K562 (cell line): Measurements from ENCODE around the gene BMPR2. TPM values are rescaled to one million over a fixed set of nuclear protein-coding genes. Genes with fewer than 3 reads are reported as not detected.
A peak's percentile ranks its signal among the peaks of the same experiment; 100 is the strongest.

Source experiments
- BHLHE40 ChIP-seq: IDR thresholded peaks from 2 replicates; pipeline ENCODE4 v1.6.1; 2011; ENCODE audit warnings: low read length, improper control_type of control experiment
- CCNT2 ChIP-seq: IDR thresholded peaks from 2 replicates; pipeline ENCODE4 v1.6.1; 2011; ENCODE audit warnings: borderline replicate concordance, low read depth, mild to moderate bottlenecking, moderate library complexity, mixed read lengths, low read length; ENCODE audit not compliant: insufficient read length; ENCODE audit errors: extremely low read depth
- COPS2 ChIP-seq: fragments of 450-650 bp; conservative IDR thresholded peaks from 2 replicates; pipeline ENCODE4 v1.6.1; 2016; ENCODE audit warnings: mild to moderate bottlenecking, moderate library complexity
- FOXA1 ChIP-seq: fragments of 450-650 bp; IDR thresholded peaks from 2 replicates; pipeline ENCODE4 v1.6.1; 2016; ENCODE audit warnings: mild to moderate bottlenecking, borderline replicate concordance
- FUS ChIP-seq: fragments of 200-400 bp; formaldehyde crosslinking; optimal IDR thresholded peaks from 2 replicates; pipeline ENCODE3; 2017; ENCODE audit warnings: low read depth, low read length
- KAT2B ChIP-seq: IDR thresholded peaks from one replicate; pipeline ENCODE4 v1.6.1; 2012; ENCODE audit warnings: low read depth, mild to moderate bottlenecking, control low read depth, inconsistent platforms, low read length, moderate library complexity
- L3MBTL2 ChIP-seq: fragments of 450-650 bp; IDR thresholded peaks from 2 replicates; pipeline ENCODE4 v1.6.1; 2016; ENCODE audit warnings: mild to moderate bottlenecking, moderate library complexity
- NCOA1 ChIP-seq: fragments of 450-650 bp; IDR thresholded peaks from 2 replicates; pipeline ENCODE4 v1.6.1; 2016; ENCODE audit warnings: low read depth
- NFE2L1 ChIP-seq: fragments of 450-650 bp; IDR thresholded peaks from 2 replicates; pipeline ENCODE4 v1.6.1; 2016; ENCODE audit warnings: missing genetic modification characterization, low read depth, mild to moderate bottlenecking, missing compliant biosample characterization, moderate library complexity, borderline replicate concordance
- NR4A1 ChIP-seq, 2 experiments: fragments of 250-450 bp in 1 of 2; fragments of 450-650 bp in 1 of 2; sonication (Bioruptor Pico) in 1 of 2; IDR thresholded peaks; 2 replicates each; pipeline versions ENCODE4 v1.4.0 to v1.6.1; 2016 to 2020; ENCODE audit warnings: mild to moderate bottlenecking in 2 of 2, missing compliant biosample characterization in 1 of 2, missing genetic modification characterization in 1 of 2, moderate library complexity in 1 of 2
- PRPF4 ChIP-seq: fragments of 200-400 bp; formaldehyde crosslinking; IDR thresholded peaks from one replicate; pipeline ENCODE4 v1.6.1; 2017; ENCODE audit warnings: low read length, low read depth, mild to moderate bottlenecking; ENCODE audit not compliant: insufficient read depth, poor library complexity, severe bottlenecking
- PTBP1 ChIP-seq: fragments of 200-400 bp; formaldehyde crosslinking; IDR thresholded peaks from 2 replicates; pipeline ENCODE4 v1.6.1; 2017; ENCODE audit warnings: low read depth, low read length
- RBM14 ChIP-seq: fragments of 200-400 bp; formaldehyde crosslinking; IDR thresholded peaks from 2 replicates; pipeline ENCODE4 v1.6.1; 2018; ENCODE audit warnings: low read depth, mild to moderate bottlenecking, low read length, moderate library complexity, borderline replicate concordance; ENCODE audit not compliant: insufficient read depth
- RFX7 ChIP-seq: fragments of 250-450 bp; sonication (Bioruptor Pico); IDR thresholded peaks from 2 replicates; pipeline ENCODE4 v1.5.1; 2021; ENCODE audit warnings: mild to moderate bottlenecking
- SOX6 ChIP-seq: fragments of 450-650 bp; IDR thresholded peaks from 2 replicates; pipeline ENCODE4 v1.6.1; 2014; ENCODE audit warnings: mild to moderate bottlenecking
- TEAD2 ChIP-seq: fragments of 450-650 bp; IDR thresholded peaks from 2 replicates; pipeline ENCODE4 v1.6.1; 2016; ENCODE audit warnings: missing genetic modification characterization, control low read depth, missing compliant biosample characterization
- ZBTB17 ChIP-seq: fragments of 450-650 bp; formaldehyde crosslinking; IDR thresholded peaks from 2 replicates; pipeline ENCODE4 v1.4.0; 2020; ENCODE audit warnings: mild to moderate bottlenecking
- polyA plus RNA-seq, 8 experiments: library from polyadenylated mRNA; depleted of rRNA in 4 of 8; stranded (reverse) in 5 of 8; unstranded in 3 of 8; fragments of >200 nt; fragmentation: Nextera tagmentation in 2 of 8; fragmentation: Illumina TruSeq in 1 of 8; extraction: Ambion mirVana in 2 of 8; extraction: Trizol in 1 of 8; gene quantifications; 2 replicates each; pipeline versions ENCODE4 v1.2.1 to v1.2.3, GENCODE V29; 2011 to 2014; ENCODE audit warnings: inconsistent platforms in 1 of 8, missing spikeins in 1 of 8
- total RNA-seq, 7 experiments: library from RNA; depleted of rRNA in 6 of 7; stranded (reverse); fragments of >200 nt in 6 of 7; fragmentation: Illumina TruSeq in 2 of 7; extraction: Trizol in 2 of 7; gene quantifications; 2 replicates each; pipeline versions ENCODE4 v1.2.1 to v1.2.3, GENCODE V29; 2011 to 2021; ENCODE audit warnings: low replicate concordance in 1 of 7
- TF ChIP-seq, protein P1 (sequence below): fragments of 250-450 bp; sonication (Bioruptor Pico); IDR thresholded peaks from 2 replicates; pipeline ENCODE4 v1.5.0; 2020; ENCODE audit warnings: mild to moderate bottlenecking
- TF ChIP-seq, protein P2 (sequence below): fragments of 250-450 bp; sonication (Bioruptor Pico); IDR thresholded peaks from 2 replicates; pipeline ENCODE4 v1.4.0; 2020; ENCODE audit warnings: mild to moderate bottlenecking, moderate library complexity, borderline replicate concordance
- TF ChIP-seq, protein P3 (sequence below): fragments of 450-650 bp; formaldehyde crosslinking; IDR thresholded peaks from 2 replicates; pipeline ENCODE4 v1.4.0; 2020; ENCODE audit warnings: mild to moderate bottlenecking, moderate library complexity
- TF ChIP-seq, protein P4 (sequence below): fragments of 250-450 bp; sonication (Bioruptor Pico); IDR thresholded peaks from 2 replicates; pipeline ENCODE4 v1.8.0; 2022; ENCODE audit warnings: moderate library complexity, mild to moderate bottlenecking, inconsistent platforms
- TF ChIP-seq, protein P5 (sequence below): fragments of 250-450 bp; sonication (Bioruptor Pico); IDR thresholded peaks from 2 replicates; pipeline ENCODE4 v1.8.0; 2021; ENCODE audit warnings: moderate library complexity, mild to moderate bottlenecking, inconsistent platforms

BMPR2 gene
- total and polyA plus RNA-seq, 9 of the 15 experiments (the other 6 are each of a cell fraction or from before 2014, with no cell fraction given): 0.73 to 5.0 (median 3.3) TPM

DNA sequence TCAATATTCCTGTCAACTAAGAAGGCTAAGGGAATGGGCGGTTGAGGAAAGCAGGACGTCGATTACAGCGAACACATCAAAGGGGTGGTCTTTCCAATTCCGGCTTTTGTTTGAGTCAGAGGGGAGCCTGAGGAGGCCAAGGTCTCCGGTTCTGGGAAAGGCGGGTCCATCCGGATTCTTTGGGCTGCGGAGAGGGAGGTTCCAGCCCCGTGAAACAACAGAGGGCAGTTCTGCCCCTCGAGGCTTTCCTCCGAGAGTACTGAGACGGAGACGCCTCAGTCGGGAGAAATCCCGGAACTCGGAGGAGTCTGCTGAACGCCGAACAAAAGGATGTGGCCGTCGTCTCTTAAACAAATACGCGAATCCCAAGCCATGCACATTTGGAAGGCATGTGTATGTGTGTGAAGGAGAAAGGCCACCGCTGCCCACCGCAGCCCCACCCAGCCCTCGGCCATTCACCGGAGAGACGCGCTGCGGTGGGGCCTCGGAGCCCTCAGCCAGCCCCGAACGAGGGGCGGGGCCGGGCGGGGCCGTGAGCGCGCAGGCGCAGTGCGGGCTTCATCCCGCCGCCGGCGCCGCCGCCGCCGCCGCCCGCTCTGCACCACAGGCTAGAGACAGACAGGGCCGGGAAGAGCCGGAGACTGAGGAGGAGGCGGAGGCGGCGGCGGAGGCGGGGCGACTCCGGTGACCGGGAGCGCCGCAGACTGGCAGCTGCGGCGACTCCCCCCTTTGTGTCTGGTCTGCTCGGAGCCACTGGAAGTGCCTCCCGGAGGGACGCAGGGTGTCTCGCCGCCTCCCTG lies at the start of gene BMPR2 (continued):
- TF ChIP-seq, protein P1, sequence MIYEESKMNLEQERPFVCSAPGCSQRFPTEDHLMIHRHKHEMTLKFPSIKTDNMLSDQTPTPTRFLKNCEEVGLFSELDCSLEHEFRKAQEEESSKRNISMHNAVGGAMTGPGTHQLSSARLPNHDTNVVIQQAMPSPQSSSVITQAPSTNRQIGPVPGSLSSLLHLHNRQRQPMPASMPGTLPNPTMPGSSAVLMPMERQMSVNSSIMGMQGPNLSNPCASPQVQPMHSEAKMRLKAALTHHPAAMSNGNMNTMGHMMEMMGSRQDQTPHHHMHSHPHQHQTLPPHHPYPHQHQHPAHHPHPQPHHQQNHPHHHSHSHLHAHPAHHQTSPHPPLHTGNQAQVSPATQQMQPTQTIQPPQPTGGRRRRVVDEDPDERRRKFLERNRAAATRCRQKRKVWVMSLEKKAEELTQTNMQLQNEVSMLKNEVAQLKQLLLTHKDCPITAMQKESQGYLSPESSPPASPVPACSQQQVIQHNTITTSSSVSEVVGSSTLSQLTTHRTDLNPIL (CRISPR knock-in tag): no peak
- TF ChIP-seq L3MBTL2 (peak; percentile 70), ZBTB17 (CRISPR knock-in tag) (no peak), FUS (no peak), PRPF4 (no peak), SOX6 (no peak), NCOA1 (no peak), NR4A1 (CRISPR knock-in tag; IDR thresholded peaks at IDR 0.05) (no peak), NR4A1 (tag; IDR thresholded peaks at IDR 0.05) (no peak), COPS2 (no peak), KAT2B (no peak), PTBP1 (no peak), RBM14 (no peak), RFX7 (CRISPR knock-in tag) (no peak), TEAD2 (no peak), CCNT2 (peak; percentile 61), BHLHE40 (no peak), FOXA1 (no peak), NFE2L1 (tag) (no peak)
- TF ChIP-seq, protein P2, sequence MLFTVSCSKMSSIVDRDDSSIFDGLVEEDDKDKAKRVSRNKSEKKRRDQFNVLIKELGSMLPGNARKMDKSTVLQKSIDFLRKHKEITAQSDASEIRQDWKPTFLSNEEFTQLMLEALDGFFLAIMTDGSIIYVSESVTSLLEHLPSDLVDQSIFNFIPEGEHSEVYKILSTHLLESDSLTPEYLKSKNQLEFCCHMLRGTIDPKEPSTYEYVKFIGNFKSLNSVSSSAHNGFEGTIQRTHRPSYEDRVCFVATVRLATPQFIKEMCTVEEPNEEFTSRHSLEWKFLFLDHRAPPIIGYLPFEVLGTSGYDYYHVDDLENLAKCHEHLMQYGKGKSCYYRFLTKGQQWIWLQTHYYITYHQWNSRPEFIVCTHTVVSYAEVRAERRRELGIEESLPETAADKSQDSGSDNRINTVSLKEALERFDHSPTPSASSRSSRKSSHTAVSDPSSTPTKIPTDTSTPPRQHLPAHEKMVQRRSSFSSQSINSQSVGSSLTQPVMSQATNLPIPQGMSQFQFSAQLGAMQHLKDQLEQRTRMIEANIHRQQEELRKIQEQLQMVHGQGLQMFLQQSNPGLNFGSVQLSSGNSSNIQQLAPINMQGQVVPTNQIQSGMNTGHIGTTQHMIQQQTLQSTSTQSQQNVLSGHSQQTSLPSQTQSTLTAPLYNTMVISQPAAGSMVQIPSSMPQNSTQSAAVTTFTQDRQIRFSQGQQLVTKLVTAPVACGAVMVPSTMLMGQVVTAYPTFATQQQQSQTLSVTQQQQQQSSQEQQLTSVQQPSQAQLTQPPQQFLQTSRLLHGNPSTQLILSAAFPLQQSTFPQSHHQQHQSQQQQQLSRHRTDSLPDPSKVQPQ (CRISPR knock-in tag): no peak
- TF ChIP-seq, protein P3, sequence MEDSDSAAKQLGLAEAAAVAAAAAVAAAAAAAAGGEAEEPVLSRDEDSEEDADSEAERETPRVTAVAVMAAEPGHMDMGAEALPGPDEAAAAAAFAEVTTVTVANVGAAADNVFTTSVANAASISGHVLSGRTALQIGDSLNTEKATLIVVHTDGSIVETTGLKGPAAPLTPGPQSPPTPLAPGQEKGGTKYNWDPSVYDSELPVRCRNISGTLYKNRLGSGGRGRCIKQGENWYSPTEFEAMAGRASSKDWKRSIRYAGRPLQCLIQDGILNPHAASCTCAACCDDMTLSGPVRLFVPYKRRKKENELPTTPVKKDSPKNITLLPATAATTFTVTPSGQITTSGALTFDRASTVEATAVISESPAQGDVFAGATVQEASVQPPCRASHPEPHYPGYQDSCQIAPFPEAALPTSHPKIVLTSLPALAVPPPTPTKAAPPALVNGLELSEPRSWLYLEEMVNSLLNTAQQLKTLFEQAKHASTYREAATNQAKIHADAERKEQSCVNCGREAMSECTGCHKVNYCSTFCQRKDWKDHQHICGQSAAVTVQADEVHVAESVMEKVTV (CRISPR knock-in tag): no peak
- TF ChIP-seq, protein P4, sequence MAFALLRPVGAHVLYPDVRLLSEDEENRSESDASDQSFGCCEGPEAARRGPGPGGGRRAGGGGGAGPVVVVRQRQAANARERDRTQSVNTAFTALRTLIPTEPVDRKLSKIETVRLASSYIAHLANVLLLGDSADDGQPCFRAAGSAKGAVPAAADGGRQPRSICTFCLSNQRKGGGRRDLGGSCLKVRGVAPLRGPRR (CRISPR knock-in tag): no peak
- TF ChIP-seq, protein P5, sequence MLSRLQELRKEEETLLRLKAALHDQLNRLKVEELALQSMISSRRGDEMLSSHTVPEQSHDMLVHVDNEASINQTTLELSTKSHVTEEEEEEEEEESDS (CRISPR knock-in tag): no peak
